HepG2 (cell line): ENCODE measurements around the gene STX1B. TPM values are rescaled to one million over a fixed set of nuclear protein-coding genes. Genes with fewer than 3 reads are reported as not detected.

ENCODE experiments used
- CAMTA2 ChIP-seq: sonication (generic); formaldehyde crosslinking; IDR thresholded peaks from 2 replicates; pipeline ENCODE4 v1.4.0; 2020; ENCODE audit warnings: mild to moderate bottlenecking, missing genetic modification reagents, borderline replicate concordance
- HNRNPH1 ChIP-seq: fragments of 200-400 bp; formaldehyde crosslinking; optimal IDR thresholded peaks from 2 replicates; pipeline ENCODE3; 2017; ENCODE audit warnings: mild to moderate bottlenecking, low read depth, low read length
- POLR2AphosphoS2 ChIP-seq: IDR thresholded peaks from 2 replicates; pipeline ENCODE4 v1.6.1; 2011; ENCODE audit warnings: low read depth, low read length, improper control_type of control experiment
- RCOR2 ChIP-seq: IDR thresholded peaks from 2 replicates; pipeline ENCODE4 v1.6.1; 2016; ENCODE audit warnings: missing biosample characterization, missing genetic modification reagents
- REPIN1 ChIP-seq: sonication (generic); formaldehyde crosslinking; IDR thresholded peaks from 2 replicates; pipeline ENCODE4 v1.8.0; 2022; ENCODE audit warnings: missing genetic modification reagents, low read depth, mild to moderate bottlenecking, borderline replicate concordance
- SIX4 ChIP-seq: sonication (generic); formaldehyde crosslinking; IDR thresholded peaks from 2 replicates; pipeline ENCODE4 v1.4.0; 2020; ENCODE audit warnings: missing genetic modification reagents
- TEAD3 ChIP-seq: optimal IDR thresholded peaks from 2 replicates; pipeline ENCODE3; 2016; ENCODE audit warnings: borderline replicate concordance
- ZNF207 ChIP-seq: fragments of 450-650 bp; IDR thresholded peaks from 2 replicates; pipeline ENCODE4 v1.6.1; 2016; ENCODE audit warnings: antibody characterized with exemption, borderline replicate concordance
- ZNF644 ChIP-seq: IDR thresholded peaks from 2 replicates; pipeline ENCODE4 v1.6.1; 2016; ENCODE audit warnings: low read depth
- ZNF775 ChIP-seq: sonication (generic); formaldehyde crosslinking; IDR thresholded peaks from 2 replicates; pipeline ENCODE4 v1.4.0; 2020; ENCODE audit warnings: missing genetic modification reagents, mild to moderate bottlenecking, moderate library complexity, borderline replicate concordance
- polyA plus RNA-seq, 8 experiments: library from polyadenylated mRNA; depleted of rRNA in 3 of 8; stranded (reverse) in 7 of 8; unstranded in 1 of 8; fragments of >200 nt; fragmentation: Illumina TruSeq in 4 of 8; extraction: Trizol in 4 of 8; gene quantifications; 2 replicates each; pipeline versions ENCODE4 v1.2.1 to v1.2.3, GENCODE V29; 2011 to 2016; ENCODE audit warnings: low read depth in 4 of 8, missing spikeins in 1 of 8, mixed read lengths in 1 of 8; ENCODE audit not compliant: insufficient read depth in 1 of 8
- total RNA-seq, 5 experiments: library from RNA; depleted of rRNA; stranded (reverse); fragments of >200 nt; fragmentation: Illumina TruSeq; extraction: Trizol; gene quantifications; 2 replicates each; pipeline ENCODE4 v1.2.3, GENCODE V29; 2016; ENCODE audit warnings: low read depth in 1 of 5
- TF ChIP-seq, protein P1 (sequence below): sonication (generic); formaldehyde crosslinking; IDR thresholded peaks from 2 replicates; pipeline ENCODE4 v1.5.1; 2020; ENCODE audit warnings: missing genetic modification reagents, mild to moderate bottlenecking, borderline replicate concordance
- TF ChIP-seq, protein P2 (sequence below): sonication (generic); formaldehyde crosslinking; IDR thresholded peaks from 2 replicates; pipeline ENCODE4 v1.4.0; 2020; ENCODE audit warnings: missing genetic modification reagents

Gene STX1B
- total and polyA plus RNA-seq, 2 of the 13 experiments (the other 11 are each of a cell fraction or from before 2014, with no cell fraction given) = 2.1 to 3.0 TPM

DNA sequence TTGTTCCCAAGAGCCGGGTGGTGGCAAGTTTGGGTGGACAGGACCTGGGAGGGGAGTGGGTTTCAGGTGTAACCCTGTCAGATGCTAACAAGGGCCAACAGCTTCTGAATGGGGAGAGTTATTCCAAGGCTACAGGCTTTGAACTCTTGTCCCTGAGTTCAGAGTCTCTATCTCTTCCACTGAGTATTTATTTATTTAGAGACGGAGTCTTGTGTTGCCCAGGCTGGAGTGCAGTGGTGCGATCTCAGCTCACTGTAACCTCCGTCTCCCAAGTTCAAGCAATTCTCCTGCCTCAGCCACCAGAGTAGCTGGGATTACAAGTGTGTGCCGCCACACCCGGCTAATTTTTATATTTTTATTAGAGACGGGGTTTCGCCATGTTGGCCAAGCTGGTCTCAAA, 55.4 kb downstream of the STX1B start (continued):
- no peak for TF ChIP-seq TEAD3 (CRISPR knock-in tag)
- TF ChIP-seq SIX4 (CRISPR knock-in tag) = no peak
- TF ChIP-seq RCOR2 (CRISPR knock-in tag) = 0 out of 2 replicates have a peak, but pooled peaks have one; percentile 12
- TF ChIP-seq, protein P1, sequence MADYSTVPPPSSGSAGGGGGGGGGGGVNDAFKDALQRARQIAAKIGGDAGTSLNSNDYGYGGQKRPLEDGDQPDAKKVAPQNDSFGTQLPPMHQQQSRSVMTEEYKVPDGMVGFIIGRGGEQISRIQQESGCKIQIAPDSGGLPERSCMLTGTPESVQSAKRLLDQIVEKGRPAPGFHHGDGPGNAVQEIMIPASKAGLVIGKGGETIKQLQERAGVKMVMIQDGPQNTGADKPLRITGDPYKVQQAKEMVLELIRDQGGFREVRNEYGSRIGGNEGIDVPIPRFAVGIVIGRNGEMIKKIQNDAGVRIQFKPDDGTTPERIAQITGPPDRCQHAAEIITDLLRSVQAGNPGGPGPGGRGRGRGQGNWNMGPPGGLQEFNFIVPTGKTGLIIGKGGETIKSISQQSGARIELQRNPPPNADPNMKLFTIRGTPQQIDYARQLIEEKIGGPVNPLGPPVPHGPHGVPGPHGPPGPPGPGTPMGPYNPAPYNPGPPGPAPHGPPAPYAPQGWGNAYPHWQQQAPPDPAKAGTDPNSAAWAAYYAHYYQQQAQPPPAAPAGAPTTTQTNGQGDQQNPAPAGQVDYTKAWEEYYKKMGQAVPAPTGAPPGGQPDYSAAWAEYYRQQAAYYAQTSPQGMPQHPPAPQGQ (CRISPR knock-in tag) = no peak
- TF ChIP-seq, protein P2, sequence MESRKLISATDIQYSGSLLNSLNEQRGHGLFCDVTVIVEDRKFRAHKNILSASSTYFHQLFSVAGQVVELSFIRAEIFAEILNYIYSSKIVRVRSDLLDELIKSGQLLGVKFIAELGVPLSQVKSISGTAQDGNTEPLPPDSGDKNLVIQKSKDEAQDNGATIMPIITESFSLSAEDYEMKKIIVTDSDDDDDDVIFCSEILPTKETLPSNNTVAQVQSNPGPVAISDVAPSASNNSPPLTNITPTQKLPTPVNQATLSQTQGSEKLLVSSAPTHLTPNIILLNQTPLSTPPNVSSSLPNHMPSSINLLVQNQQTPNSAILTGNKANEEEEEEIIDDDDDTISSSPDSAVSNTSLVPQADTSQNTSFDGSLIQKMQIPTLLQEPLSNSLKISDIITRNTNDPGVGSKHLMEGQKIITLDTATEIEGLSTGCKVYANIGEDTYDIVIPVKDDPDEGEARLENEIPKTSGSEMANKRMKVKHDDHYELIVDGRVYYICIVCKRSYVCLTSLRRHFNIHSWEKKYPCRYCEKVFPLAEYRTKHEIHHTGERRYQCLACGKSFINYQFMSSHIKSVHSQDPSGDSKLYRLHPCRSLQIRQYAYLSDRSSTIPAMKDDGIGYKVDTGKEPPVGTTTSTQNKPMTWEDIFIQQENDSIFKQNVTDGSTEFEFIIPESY = no peak
- no peak for TF ChIP-seq REPIN1 (CRISPR knock-in tag)
- TF ChIP-seq POLR2AphosphoS2 = no peak
- no peak for TF ChIP-seq ZNF207
- TF ChIP-seq HNRNPH1 = no peak
- TF ChIP-seq CAMTA2 = no peak
- TF ChIP-seq ZNF775 (CRISPR knock-in tag) = no peak
- no peak for TF ChIP-seq ZNF644 (CRISPR knock-in tag)
- TF ChIP-seq, all 625 proteins: peak for 54
